ENCODE measurements around the gene C6orf58. TPM values are rescaled to one million over a fixed set of nuclear protein-coding genes. Genes with fewer than 3 reads are reported as not detected.
"Not testable (repeated sequence)": the region's sequence is repeated elsewhere in the genome, so short reads cannot be mapped to it uniquely, and the experiment has no call there.

Gene C6orf58
- total RNA-seq, 1 experiment from 2014 or later: not detected

DNA sequence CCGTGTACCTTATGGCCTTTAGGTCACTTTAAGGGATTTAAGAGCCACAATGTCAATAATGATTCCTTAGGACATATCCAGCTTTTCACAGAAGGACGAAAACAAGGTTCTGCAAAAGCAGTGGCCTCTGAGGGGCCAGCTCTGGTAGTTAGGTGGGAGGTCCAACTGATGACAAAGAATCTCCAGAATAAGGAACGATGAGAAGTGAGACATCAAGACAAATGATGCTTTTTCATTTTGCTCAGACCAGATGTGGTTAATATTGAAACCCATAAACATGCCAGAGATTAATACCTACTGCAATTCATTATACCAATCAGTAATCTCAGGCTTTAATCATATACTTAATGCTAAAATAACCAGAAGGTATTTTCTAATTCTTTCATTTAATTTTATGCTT is 1.9 kb downstream of the C6orf58 start:
- no peak overlapping the region for H3K27ac ChIP-seq
- H3K27me3 ChIP-seq: no peaks in the 10 kb centered on the region
- H3K9me3 ChIP-seq (replicated peaks): no peaks in the 10 kb centered on the region
- DNase-seq: no peak
- H3K4me3 ChIP-seq: no peak overlapping the region
- H3K4me1 ChIP-seq: no peaks in the 10 kb centered on the region
- no peaks in the 10 kb centered on the region for H3K36me3 ChIP-seq

DNA sequence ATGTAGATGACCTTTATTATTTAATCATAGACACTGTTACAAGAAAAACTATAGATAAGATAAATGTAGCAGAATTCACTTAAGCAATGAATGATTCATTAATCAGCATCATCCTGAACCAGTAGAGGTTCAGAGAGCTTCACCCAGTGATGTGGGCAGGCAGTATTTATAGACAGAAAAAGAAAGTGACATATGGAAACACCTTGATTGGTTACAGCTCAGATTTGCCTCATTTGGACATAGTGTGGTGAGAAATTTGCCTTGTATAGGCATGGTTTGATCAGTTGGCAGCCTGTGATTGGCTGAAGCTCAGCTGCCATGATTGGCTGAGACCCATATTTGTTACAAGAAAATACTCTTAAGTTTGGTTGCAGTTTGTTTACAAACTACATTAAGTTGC is 4.6 kb downstream of the C6orf58 start:
- H3K36me3 ChIP-seq: no peaks in the 10 kb centered on the region
- no peak overlapping the region for H3K4me3 ChIP-seq
- DNase-seq: no peak
- no peak overlapping the region for H3K27ac ChIP-seq
- no peaks in the 10 kb centered on the region for H3K27me3 ChIP-seq
- no peaks in the 10 kb centered on the region for H3K9me3 ChIP-seq (replicated peaks)
- no peaks in the 10 kb centered on the region for H3K4me1 ChIP-seq

- Histone ChIP-seq H3K36me3 (no peaks in the 10 kb centered on the region), H3K4me1 (no peaks in the 10 kb centered on the region), H3K27ac (no peak overlapping the region), H3K9me3 (replicated peaks) (no peaks in the 10 kb centered on the region), H3K27me3 (no peaks in the 10 kb centered on the region), H3K4me3 (no peak overlapping the region)
- no peak for DNase-seq
Measured at GRCh38 chr6:127582777-127583462, 5.9 kb downstream of the C6orf58 start.

GRCh38 chr6:127585123-127585522 is 8.1 kb downstream of the C6orf58 start:
- no peaks in the 10 kb centered on the region for H3K36me3 ChIP-seq

DNA sequence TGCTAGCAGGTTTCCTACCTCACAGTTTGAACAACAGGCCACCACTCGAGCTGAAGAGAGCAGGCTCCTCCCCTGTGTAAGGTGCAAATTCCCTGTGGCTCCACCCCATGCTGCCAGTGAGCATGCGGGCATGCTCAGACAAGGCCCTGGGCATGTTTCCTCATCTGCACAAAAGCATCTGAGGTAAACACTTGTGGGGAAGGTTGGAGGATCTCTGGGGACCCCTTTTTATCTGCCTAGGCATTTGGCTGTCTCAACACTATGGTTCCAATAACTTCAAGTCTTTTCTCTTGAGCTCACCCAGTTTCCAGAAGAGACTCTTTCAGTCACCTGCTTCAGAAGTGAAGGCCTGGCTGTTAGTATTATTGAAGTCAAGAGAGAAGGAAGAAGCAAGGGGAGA is 9.4 kb downstream of the C6orf58 start:
- Histone ChIP-seq H3K27ac (no peak overlapping the region), H3K4me3 (no peak overlapping the region), H3K27me3 (no peaks in the 10 kb centered on the region), H3K4me1 (no peaks in the 10 kb centered on the region), H3K9me3 (replicated peaks) (no peaks in the 10 kb centered on the region), H3K36me3 (no peaks in the 10 kb centered on the region)
- DNase-seq: no peak

More at GRCh38 chr6:127585123-127585522, 8.1 kb downstream of the C6orf58 start:
- DNase-seq: no peak
- Histone ChIP-seq H3K9me3 (replicated peaks) (no peaks in the 10 kb centered on the region), H3K4me1 (no peaks in the 10 kb centered on the region), H3K27me3 (no peaks in the 10 kb centered on the region), H3K27ac (no peak overlapping the region), H3K4me3 (no peak overlapping the region)

GRCh38 chr6:127587875-127588274 is 10.9 kb downstream of the C6orf58 start:
- Histone ChIP-seq H3K9me3 (replicated peaks) (no peaks in the 10 kb centered on the region), H3K27ac (no peak overlapping the region), H3K36me3 (no peaks in the 10 kb centered on the region), H3K4me1 (no peaks in the 10 kb centered on the region), H3K27me3 (no peaks in the 10 kb centered on the region), H3K4me3 (no peak overlapping the region)
- DNase-seq: no peak

- H3K4me1 ChIP-seq: no peaks in the 10 kb centered on the region
- no peaks in the 10 kb centered on the region for H3K36me3 ChIP-seq
- no peak overlapping the region for H3K27ac ChIP-seq
- no peak for DNase-seq
- no peaks in the 10 kb centered on the region for H3K9me3 ChIP-seq (replicated peaks)
- H3K4me3 ChIP-seq: no peak overlapping the region
- no peaks in the 10 kb centered on the region for H3K27me3 ChIP-seq
Measured at GRCh38 chr6:127589135-127589534, 12.2 kb downstream of the C6orf58 start.

DNA sequence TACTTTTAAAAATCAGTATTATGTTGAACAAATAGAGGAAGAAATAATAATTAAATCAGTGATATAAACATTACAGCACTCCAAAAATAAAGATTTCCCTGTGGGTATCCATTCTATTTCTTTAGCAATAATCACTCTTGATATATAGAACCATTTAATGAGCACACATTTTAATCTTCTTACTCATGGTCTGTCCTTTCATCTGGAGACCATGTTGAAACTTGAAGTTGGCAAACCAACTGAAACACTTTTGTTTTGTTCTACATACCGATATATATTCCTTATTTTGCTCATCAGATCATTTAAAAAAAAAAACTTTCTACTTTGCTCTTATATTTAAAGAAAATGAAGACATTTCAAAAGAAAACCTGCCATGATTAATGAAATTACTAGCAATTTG is 13.4 kb downstream of the C6orf58 start:
- no peaks in the 10 kb centered on the region for H3K36me3 ChIP-seq
- no peak overlapping the region for H3K27ac ChIP-seq
- no peaks in the 10 kb centered on the region for H3K4me1 ChIP-seq
- H3K27me3 ChIP-seq: no peaks in the 10 kb centered on the region
- no peak for DNase-seq
- no peak overlapping the region for H3K4me3 ChIP-seq
- H3K9me3 ChIP-seq (replicated peaks): no peaks in the 10 kb centered on the region

- Histone ChIP-seq H3K27me3 (no peaks in the 10 kb centered on the region), H3K9me3 (replicated peaks) (no peaks in the 10 kb centered on the region), H3K4me1 (no peaks in the 10 kb centered on the region), H3K27ac (no peak overlapping the region), H3K4me3 (peak overlapping the region; percentile 39), H3K36me3 (no peaks in the 10 kb centered on the region)
- DNase-seq: no peak
Measured at GRCh38 chr6:127592964-127593363, 16.0 kb downstream of the C6orf58 start.

DNA sequence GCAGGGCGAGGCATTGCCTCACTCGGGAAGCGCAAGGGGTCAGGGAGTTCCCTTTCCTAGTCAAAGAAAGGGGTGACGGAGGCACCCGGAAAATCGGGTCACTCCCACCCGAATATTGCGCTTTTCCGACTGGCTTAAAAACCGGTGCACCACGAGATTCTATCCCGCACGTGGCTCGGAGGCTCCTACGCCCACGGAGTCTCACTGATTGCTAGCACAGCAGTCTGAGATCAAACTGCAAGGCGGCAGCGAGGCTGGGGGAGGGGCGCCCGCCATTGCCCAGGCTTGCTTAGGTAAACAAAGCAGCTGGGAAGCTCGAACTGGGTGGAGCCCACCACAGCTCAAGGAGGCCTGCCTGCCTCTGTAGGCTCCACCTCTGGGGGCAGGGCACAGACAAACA is 16.5 kb downstream of the C6orf58 start:
- not testable (repeated sequence) for H3K36me3 ChIP-seq; H3K27ac ChIP-seq; H3K27me3 ChIP-seq; H3K4me1 ChIP-seq; H3K9me3 ChIP-seq (replicated peaks); DNase-seq
- peak overlapping the region; percentile 39 for H3K4me3 ChIP-seq

- DNase-seq: peak; percentile 17 to 47
- Histone ChIP-seq H3K4me1 (no peaks in the 10 kb centered on the region), H3K9me3 (replicated peaks) (no peaks in the 10 kb centered on the region; the same call in 1 of the 2 replicates), H3K4me3 (no peak overlapping the region), H3K27ac (no peak overlapping the region), H3K36me3 (no peaks in the 10 kb centered on the region), H3K27me3 (no peaks in the 10 kb centered on the region)
Measured at GRCh38 chr6:127606131-127606562, 29.2 kb downstream of the C6orf58 start.

DNA sequence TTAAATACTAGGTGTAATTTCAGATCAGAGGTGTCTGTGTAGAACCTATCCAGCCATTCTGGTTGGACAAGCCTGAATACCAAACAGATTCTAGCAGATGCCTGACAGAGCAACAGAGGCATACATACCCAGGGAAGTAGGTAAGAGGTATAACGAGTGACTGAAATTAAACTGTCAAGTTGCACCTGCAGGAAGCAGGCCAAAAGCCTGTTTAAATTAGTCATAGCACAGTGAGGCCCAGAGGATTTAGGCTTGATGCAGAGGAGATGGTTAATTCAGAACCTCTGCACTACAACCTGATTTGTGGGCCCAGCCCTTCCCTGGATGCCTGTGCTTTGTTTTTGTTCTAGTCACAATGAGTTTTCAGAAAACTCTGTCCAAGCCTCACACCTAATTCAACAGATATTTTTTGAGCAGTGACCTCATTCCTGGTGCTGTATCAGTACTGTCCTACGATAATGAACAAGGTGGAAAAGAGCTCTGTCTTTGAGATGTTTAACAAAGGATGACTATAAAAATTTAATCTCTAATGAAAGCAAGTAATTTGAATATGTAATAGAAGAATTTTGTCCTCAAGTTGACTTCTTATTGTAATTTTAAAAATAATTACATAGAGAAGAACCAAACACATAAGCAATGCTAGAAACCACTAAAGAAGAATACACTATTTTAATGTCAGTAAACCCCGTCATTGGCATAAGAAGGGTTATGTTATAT is 31.7 kb downstream of the C6orf58 start:
- no peak overlapping the region for H3K27ac ChIP-seq
- H3K4me1 ChIP-seq: no peaks in the 10 kb centered on the region
- H3K36me3 ChIP-seq: no peaks in the 10 kb centered on the region
- H3K27me3 ChIP-seq: no peaks in the 10 kb centered on the region
- no peaks in the 10 kb centered on the region for H3K9me3 ChIP-seq (replicated peaks)
- no peak overlapping the region for H3K4me3 ChIP-seq
- DNase-seq: no peak

DNA sequence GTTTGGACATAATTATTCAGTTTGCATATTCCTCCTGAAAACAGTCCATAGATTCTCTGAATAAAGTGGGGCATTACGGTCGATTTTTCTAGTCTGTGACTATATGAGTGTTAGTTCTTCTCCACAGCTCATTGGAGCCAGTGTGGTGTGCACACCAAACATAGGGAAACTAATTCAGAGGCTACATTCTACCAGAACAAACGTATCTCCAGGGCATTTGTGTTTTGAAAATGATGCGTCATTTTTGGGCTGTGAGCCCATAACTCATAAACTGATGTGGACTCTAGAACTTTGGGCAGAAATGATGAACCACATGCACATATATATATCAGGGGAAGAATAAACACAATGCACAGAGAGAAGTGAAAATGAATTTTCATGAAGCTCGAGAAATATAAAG is 41.8 kb downstream of the C6orf58 start:
- no peak for DNase-seq
- H3K4me3 ChIP-seq: no peak overlapping the region
- no peaks in the 10 kb centered on the region; the same call in 1 of the 2 replicates for H3K36me3 ChIP-seq
- no peaks in the 10 kb centered on the region for H3K9me3 ChIP-seq (replicated peaks)
- no peak overlapping the region for H3K27ac ChIP-seq
- H3K27me3 ChIP-seq: no peaks in the 10 kb centered on the region
- H3K4me1 ChIP-seq: no peaks in the 10 kb centered on the region

DNA sequence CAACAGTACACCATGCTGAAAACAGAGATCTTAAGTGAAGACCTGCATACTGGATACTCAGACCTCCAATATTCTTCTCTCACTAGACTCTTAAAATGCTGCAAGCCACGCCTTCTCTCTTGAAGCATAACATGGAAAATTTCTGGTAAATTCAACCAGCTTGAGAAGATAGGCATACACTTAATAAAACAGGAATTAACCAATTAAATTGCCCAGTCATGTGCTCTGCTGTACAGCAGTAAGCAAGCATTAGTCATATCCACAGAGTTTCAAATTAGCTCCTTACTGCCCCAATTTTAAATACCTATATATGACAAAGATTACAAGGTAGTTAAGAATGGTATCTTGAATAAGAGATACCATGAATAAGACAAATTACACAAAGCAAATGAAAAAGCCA is 53.8 kb downstream of the C6orf58 start:
- no peaks in the 10 kb centered on the region for H3K36me3 ChIP-seq
- DNase-seq: no peak
- H3K27ac ChIP-seq: no peak overlapping the region
- H3K27me3 ChIP-seq: no peaks in the 10 kb centered on the region
- no peaks in the 10 kb centered on the region for H3K9me3 ChIP-seq (replicated peaks)
- no peaks in the 10 kb centered on the region for H3K4me1 ChIP-seq
- no peak overlapping the region for H3K4me3 ChIP-seq

- H3K27ac ChIP-seq: no peak overlapping the region
- no peaks in the 10 kb centered on the region for H3K9me3 ChIP-seq (replicated peaks)
- DNase-seq: no peak
Measured at GRCh38 chr6:127634178-127634577, 57.2 kb downstream of the C6orf58 start.

DNA sequence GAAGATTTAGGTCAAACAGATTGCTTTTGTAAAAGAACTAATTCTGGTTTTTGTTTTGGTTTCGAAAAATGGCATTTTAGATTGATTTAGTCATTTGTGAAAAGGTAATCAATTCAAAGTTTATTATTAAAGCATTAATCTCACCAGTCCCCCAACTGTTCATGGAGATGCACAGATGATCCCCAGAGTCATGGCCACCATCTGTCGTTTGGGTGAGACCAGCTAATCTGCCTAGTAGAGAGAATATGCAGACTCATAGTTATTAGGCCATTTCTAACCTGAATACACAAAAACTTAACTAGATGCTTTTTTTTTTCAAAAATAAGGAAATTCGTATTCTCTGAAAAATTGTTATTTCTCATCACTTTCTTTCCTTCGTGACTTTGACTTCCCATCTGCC is 58.1 kb downstream of the C6orf58 start:
- no peak overlapping the region for H3K4me3 ChIP-seq
- no peaks in the 10 kb centered on the region for H3K9me3 ChIP-seq (replicated peaks)
- no peaks in the 10 kb centered on the region for H3K27me3 ChIP-seq
- H3K36me3 ChIP-seq: no peaks in the 10 kb centered on the region
- H3K27ac ChIP-seq: no peak overlapping the region
- no peaks in the 10 kb centered on the region for H3K4me1 ChIP-seq
- DNase-seq: no peak

More at GRCh38 chr6:127634178-127634577, 57.2 kb downstream of the C6orf58 start:
- Histone ChIP-seq H3K4me3 (no peak overlapping the region), H3K4me1 (no peaks in the 10 kb centered on the region), H3K27me3 (no peaks in the 10 kb centered on the region), H3K36me3 (no peaks in the 10 kb centered on the region)

Data from SJCRH30 (cell line).